NCI-H146 treated with DMSO at 0.1 percent for 48 hours (cell line): ENCODE measurements around the gene MRPL11.
"Not testable (repeated sequence)": the region's sequence is repeated elsewhere in the genome, so short reads cannot be mapped to it uniquely, and the experiment has no call there.

Experiments used
- DNase-seq: peaks from one replicate; lab custom pipeline; 2025; ENCODE audit not compliant: unreplicated experiment; lab: John Stamatoyannopoulos, UW

MRPL11 gene

DNA sequence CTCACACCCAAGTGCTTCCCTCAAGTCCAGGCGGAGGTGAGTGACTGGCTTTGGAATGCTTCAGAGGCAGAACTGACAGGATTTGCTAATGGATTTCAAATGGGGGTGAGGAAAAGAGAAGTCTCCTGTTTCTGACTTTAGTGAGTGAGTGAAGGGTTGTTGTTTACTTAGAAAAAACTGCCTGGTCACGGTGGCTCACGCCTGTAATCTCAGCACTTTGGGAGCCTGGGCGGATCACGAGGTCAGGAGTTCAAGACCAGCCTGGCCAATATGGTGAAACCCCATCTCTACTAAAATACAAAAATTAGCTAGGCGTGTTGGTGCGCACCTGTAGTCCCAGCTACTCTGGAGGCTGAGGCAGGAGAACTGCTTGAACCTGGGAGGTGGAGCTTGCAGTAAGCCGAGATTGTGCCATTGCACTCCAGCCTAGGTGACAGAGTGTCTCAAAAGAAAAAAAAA is 6.7 kb downstream of the MRPL11 start:
- not testable (repeated sequence) for DNase-seq

DNA sequence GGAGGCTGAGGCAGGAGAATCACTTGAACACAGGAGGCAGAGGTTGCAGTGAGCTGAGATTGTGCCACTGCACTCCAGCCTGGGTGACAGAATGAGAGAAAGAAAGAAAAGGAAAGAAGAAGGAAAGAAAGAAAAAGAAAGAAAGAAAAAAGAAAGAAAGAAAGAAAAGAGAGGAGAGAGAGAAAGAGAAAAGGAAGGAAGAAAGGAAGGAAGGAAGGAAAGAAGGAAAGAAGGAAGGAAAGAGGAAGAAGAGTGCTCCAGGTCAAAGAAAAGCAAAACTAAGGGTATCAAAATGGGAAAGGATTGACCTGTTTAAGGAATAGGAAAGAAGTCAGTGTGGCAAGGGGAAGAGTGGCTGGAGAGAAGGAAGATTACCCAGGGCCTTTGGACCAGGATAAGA is 7.4 kb downstream of the MRPL11 start:
- not testable (repeated sequence) for DNase-seq

DNA sequence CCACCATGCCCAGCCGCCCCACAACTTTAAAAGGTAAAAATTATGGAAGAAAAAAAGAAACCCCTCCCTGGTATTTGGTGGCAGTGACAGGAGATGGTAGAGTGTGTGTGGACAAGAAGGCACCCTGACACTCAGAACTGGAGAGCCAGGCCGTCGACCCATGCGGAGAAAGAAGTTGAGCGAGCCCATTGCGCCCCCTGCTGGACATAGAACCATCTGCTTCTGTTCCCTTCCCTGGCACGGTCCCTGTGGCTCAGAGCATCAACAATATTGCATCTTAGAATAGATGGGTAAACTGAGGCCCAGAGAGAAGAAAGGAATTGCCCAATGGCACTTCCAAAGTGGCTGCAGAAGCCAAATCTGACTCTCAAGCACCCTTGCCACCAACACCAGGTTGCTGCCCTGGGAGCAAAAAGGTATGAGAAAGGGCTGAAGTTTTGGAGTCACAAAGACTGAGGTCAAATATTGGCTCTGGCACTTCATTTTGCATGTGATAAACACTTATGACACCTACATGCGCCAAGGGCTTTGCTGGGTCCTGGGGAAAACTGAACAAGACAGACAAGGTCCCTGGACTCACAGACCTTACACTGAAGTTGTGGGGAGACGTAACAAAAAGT is 8.6 kb downstream of the MRPL11 start:
- peak; percentile 44 for DNase-seq

DNA sequence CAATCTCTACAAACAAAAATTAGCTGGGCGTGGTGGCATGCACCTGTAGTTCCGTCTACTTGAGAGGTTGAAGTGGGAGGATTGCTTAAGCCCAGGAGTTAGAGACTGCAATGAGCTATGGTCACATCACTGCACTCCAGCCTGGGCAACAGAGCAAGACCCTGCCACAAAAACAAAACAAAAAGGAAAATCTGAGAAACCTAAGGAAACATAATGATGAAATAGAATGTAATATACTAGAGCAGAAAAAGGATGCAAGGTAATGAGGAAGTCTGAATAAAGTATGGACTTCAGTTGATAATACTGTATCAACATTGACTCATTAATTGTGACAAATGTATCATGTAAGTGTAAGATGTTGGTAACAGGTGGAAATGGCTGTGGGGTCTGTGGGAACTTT is 9.7 kb downstream of the MRPL11 start:
- DNase-seq = no peak

DNA sequence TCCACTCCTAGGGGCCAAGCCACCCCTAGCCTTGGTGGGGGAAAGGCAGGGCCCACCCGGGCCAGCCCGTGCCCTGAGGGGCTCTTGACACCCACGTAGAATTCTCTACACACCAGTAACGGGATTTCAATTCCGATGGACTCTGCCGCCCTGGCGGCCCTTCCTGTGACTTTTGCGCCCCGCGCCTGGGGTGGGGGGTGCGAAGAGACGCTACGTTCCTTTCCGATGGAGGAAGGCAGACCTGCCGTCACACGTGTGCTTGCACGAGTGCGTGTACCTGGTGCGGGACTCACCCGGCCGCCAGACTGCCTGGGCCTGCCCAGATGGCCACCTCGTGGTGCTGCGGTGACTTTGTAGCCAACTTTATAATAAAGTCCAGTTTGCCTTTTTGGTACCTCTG is 12.3 kb downstream of the MRPL11 start:
- DNase-seq = no peak

DNA sequence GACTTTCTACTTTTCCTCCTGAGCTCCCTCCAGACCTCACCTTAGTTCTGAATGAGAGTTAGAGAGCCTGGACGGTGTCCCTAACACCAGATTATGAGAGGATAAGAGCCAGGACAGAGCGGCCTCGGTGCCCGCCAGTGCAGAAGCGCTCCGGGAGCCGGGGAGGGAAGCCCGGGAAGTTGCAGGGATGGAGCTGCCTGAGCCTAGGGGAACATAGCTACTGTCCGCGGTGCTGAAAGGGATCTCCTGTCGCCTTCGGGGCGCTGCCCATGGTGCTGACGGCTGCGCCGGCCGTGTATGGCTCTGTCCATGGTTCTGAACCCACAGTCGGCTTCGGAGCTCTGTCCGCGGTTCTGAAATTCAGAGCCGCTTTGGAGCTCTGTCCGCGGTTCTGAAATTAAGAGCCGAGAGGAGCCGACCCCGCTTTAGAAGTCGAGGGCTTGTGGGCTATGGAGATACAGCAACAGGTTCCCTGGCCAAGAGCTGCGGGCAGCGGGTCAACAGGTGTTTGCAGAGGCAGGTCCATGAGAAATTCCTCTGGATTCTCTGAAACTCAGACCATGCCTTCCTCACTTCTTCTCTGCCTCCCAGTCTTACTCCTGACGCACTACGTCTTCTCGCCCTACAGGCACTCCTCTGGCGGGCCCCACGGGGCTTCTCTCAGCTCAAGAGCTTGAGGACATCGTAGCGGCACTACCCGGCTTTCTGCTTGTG is 17.0 kb downstream of the MRPL11 start:
- DNase-seq = no peak

DNA sequence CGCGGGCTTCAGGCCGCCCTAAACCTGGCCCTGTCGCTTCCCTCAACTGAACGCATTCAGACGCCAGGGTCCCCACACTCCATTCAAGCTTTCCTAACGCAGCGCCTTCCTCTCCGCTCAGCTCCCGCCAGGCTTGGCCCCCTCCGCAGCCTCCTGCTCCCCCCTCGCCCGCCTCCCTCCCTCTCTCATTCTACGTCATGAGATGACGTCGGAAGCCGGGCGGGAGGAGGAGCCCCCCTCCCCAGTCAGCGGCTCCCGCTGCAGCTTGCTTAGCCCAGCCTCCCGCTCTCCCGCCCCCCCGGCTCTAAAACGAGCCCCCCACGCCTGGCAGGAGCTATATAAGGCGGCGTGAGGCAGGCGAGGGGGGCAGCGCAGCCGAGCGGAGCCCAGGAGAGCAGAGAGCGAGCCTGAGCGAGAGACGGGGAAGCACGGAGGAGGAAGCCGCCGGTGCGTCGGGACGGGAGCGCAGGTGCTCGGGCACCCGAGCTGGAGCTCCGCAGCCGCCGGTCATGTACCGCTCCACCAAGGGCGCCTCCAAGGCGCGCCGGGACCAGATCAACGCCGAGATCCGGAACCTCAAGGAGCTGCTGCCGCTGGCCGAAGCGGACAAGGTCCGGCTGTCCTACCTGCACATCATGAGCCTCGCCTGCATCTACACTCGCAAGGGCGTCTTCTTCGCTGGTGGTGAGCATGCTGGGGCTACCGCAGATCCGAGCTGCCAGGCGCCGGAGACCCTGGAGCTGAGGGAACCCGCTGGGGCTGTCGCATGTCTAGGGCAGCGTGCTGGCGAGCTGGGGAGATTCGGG is 17.8 kb downstream of the MRPL11 start, which contains the start of gene NPAS4:
Gene NPAS4 (plus strand): TSS at position 365 of the 806 bp plus-strand sequence. CDS start 145 bp downstream, at position 510.
- DNase-seq = peak; percentile 64

DNA sequence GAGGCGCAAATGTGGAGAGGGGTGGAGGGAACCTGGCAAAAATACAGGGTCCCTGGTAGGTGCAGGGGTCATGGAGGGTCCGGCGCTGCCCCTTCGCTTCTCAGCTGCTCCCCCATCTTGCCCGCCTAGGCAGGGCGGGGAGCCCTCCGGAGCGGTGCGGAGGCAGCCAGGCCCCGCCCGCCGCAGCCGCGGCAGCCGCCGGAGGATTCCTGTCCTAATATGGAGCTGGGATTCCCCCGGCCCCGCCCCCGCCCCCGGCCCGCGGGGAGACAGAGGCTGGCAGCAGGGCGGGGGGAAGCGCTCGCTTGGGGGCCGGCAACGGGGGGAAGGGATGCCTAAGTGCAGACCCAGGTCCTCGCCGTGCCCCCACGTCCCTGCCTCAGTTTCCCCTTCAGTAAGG is 18.8 kb downstream of the MRPL11 start:
- no peak for DNase-seq

DNA sequence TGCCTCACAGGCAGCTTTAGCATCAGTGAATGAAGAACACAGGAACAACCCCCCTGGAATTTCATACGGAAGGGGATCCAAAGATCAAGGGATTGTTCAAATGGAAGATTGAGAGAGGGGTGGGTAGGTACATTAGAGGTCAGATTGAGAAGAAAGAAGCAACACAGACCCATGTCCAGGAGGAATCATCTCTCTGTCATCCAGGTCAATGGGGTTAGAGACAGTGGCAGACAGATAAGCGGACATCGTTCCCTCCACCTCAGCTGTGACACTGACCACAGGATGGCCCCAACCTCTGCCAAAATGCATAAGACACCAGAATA is 19.7 kb downstream of the MRPL11 start:
- no peak for DNase-seq

DNA sequence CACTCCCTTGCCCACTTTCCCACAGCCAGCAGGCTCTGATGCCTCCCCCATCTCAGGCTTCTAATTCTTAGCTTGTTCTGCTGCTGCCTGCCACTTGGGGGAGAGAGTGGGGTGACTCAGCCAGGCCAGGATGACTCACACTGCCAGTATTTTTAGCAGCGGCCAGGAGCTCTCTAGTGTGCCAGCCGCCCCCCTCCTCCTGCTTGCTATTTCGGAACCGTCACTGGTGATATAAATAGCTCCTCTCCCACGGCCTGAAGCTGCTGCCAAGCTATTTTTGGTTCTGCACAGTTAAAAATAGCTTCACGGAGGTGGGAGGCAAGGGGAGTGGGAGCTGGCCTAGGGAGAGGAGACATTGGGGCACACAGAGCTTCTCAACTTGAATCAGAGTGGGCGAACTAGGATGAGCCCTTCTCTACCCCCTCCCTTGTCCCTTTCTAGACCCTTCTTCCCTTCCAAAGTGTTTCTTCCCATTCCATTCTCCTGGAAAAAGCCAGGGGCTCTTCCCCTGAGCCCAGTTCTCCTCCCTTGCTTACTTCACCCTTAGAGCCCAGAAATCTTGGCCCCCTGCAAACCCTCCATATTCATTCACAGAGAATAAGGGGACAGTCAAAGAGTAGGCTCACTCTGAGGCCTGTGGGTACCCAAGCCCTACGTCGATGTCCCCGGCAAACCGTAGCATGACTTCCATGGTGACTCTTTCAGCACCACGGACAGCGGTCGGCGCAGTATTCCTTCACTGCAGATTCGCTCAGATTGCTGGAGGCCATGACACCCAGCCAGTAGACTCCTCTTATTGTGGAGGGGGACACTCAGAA is 20.3 kb downstream of the MRPL11 start:
- DNase-seq = no peak

DNA sequence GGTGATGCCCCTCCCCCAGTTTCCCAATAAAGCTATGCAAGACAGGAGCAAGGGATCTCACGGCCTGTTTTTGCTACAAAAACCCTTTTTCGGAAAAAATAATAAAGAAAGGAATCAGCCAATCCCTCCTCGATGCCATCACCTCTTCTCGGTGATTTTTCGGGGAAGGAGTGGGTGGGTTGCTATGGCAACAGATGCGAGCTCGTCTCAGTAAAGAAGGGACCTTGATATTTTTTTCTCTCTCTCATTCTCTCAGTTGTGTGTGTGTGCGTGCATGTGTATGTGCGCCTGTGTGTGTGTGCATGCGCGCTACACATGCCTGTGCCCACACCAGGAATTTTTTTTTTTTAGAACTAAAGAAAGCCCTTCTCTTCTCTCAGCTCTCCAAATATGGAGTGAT is 21.6 kb downstream of the MRPL11 start:
- DNase-seq = no peak

DNA sequence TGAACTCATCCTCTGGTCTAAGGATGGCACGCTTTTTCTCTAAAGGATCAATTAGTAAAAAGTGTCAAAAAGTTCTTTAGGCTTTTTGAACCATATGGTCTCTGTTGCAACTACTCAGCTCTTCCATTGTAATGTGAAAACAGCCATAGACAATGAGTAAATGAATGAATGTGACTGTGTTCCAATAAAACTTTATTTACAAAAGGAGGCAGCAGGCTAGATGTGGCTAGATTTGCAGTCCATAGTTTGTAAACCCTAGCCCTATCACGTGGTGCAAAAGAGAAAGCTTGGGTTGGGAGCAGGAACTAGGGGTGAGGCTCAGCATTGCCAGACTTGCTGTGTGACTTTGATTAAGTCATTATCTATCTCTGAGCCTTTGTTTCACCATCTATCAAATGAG is 23.2 kb downstream of the MRPL11 start:
- DNase-seq = no peak

DNA sequence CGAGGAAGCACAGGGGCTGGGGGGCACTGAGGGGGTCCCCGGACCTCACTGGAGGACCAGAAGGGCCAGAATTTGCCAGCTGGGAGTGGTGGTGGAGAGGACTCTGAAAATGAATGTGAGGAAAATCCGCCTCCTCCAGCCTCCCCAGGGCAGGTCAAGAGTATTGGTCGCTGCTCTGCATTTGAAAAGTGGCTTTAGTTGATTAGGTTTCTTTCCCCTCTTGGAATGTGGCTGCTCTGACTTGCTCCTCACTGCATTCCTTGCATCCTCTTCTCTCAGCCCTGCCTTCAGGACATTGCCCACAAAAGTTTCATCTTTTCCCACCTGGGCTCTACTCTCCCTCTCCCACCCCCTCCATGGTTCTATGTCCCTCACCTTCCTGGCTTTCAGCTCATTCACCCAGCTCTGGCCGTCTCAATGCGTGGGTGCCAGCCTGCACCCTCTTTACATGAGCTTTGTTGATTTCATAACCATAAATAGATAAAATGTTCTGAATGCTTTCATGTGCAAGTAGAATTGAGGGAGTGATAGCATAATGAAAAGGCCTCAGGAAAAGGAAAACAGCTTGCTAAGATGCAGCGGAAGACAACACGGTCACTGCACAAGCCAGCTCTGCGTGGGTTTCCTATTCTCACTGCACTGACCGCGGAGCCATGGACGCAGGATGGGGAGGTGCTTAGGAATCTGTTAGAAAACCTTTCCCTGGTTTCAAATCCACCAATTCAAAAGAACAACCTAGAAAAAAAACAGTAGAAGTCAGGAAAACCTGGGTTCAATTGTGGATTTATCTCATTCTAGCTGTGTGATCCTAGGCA is 24.3 kb downstream of the MRPL11 start:
- DNase-seq = no peak

DNA sequence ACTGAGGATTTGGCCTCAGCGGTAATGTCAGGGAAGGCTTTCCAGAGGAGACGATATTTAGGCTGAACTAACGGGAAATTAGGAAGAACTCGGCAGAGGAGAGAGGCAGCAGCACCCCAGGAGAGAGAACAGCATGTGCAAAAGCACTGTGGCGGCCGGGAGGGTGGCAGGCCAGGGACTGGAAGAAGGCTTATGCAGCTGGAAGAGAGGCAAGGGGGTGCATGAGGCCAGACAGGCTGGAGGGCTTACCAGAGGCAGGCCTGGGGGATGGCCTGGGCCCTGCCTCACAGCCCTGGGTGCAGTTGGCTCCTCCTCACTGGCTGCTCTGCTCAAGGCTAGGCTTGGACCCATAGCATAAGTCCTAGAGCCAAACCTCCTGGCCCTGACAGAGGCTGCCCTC is 25.5 kb downstream of the MRPL11 start:
- no peak for DNase-seq

DNA sequence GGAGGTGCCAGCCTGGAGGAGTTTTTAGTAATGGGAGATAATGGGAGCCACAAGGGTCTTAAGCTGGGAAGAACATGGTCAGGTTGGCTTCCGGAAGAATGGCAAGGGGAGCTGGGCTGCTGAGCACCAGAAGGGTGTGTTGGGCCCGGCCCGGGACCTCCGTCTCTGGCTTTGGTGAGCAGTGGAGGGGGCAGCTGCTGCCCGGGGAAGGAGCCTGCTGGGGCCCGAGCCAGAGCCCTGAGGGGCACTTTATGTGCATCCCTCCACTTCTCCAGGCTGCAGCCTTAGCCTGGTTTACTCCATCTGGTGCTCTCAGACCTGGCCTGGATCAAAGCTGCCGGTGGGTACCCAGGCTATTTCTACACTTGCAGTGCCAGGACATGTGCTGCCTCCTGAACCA is 26.5 kb downstream of the MRPL11 start:
- DNase-seq = no peak

DNA sequence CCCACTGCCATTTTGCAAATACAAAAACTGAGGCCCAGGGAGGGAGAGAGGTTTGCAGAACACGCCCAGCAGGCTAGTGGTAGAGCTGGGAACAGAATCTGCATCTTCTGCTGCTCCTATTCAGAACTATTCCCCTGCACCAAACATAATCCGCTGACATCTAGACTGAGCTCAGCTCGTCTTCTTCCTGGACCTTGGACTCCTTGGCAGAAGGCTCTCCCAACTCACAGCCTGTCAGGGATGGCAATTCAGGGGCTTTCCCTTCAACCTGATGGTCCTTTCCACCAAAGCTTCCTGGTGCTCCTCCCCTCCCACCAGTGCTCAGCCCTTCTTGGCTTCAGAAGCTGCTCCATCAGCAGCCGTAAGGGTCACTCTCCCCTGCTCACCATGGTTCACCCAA is 27.3 kb downstream of the MRPL11 start:
- DNase-seq = no peak

DNA sequence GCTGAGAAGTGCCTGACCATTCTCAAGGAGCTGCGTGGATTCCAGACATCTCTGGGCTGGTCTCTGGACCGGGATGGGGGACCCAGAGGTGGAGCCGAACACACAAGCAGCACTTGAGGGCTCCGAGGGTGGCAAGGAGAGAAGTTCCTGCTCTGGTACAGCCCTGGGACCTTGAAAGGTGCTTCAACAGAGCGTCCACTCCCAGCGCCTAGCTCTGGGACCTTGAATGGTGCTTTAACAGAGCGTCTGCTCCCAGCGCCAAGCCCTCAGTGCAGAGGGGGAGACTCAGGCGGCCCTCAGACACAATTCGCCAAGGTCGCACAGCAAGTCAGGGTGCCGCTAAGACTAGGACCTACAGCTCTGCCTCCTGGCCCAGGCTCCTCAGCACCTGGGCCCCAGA is 28.5 kb downstream of the MRPL11 start:
- DNase-seq = no peak

DNA sequence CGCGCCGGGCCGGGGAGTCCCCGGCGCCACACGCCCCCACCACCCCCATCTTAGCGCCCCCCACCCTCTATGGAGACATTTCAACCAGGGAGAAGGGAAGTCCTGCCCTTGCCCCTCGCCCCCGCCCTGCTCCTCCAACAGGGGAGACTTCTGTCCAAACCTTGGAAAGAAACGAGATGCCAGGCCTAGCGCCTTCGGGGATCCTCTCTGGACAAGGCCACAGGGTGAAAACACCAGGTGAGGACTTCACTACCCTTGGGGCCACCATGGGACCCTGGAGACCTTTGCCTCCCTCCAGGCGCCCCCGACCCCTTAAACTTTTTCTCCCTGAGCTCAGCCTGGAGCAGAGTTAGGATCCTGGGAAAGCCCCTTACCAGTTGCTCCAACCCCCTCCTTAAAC is 29.4 kb downstream of the MRPL11 start:
- DNase-seq = no peak

DNA sequence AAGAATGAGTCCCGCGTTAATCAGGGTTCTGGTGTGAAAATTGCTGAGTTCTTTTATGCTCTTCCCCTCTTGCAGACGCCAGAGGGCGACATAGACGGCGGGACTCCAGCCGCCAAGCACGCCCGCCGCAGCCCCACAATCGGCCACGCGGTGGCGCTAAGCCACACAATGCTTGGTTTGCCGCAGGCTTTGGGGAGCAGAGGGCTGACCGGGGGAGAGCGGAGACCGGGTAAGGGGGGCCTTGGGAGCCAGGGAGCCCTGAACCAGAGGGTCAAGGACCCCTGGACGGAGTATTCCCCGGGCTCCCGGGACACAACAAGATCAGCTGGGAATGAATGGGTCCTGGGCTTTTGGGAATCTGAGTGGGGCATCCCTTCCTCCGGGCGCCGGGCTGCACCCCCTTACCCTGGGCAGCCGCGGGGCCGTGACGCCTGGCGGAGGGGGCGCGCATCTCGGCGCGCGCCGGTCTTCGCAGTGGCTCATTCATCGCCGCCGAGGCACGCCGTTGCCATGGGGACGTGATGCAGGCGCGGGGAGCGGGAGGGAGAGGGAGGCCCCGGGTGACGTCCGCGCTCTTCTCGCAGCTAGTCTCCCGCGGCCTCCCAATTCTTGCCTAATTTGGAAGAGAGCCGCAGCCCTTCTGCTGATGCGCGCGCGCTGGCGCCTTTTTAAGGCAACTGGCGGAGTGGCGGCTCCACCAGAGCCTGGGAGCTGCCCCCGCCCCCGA is 30.0 kb downstream of the MRPL11 start:
- peak; percentile 79 for DNase-seq

DNA sequence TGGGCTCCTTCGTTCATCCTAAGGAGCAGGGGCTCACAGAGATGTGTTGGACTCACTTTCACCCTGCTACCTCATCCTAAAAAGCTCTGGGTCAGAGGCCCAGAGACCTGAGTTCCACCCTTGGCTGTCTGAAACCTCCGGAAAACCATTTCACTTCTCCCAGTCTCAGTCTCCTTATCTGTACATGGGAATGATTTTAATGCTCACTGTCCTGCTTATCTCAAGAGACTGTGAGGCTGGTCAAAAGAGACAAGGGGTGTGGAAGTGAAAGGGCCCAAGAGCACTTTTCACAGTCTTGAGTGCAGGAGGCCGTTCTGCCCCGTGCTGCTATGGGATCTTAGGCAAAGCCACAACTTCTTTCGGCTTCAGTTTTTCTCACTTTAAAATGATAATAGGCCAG is 31.0 kb downstream of the MRPL11 start:
- DNase-seq = no peak
